ENCODE results near the gene OR13C8. TPM values are rescaled to one million over a fixed set of nuclear protein-coding genes. Genes with fewer than 3 reads are reported as not detected.

Gene OR13C8
- total and polyA plus RNA-seq, 2 of the 8 experiments (the other 6 are each of a cell fraction or from before 2014, with no cell fraction given), result not detected

GRCh38 chr9:104564358-104564757, 4.6 kb upstream of the OR13C8 start (continued):
- TF ChIP-seq POLR2AphosphoS5 (IDR thresholded peaks at IDR 0.05; ENCODE audit: low read depth, low read length) (no peak), NANOG (IDR thresholded peaks at IDR 0.05; ENCODE audit: insufficient read depth, low read depth, low read length, poor library complexity, severe bottlenecking) (no peak), HDAC2 (IDR thresholded peaks at IDR 0.05; ENCODE audit: borderline replicate concordance in 1 of 2, low read depth in 2 of 2, low read length in 2 of 2) (no peak), CHD1 (IDR thresholded peaks at IDR 0.05; ENCODE audit: low read depth, low read length) (no peak), TCF12 (IDR thresholded peaks at IDR 0.05; ENCODE audit: low read depth, low read length) (no peak), CREB1 (IDR thresholded peaks at IDR 0.05) (no peak), JUND (IDR thresholded peaks at IDR 0.05; ENCODE audit: low read length) (no peak)
